Measurements from ENCODE around the gene MPHOSPH10. TPM values are rescaled to one million over a fixed set of nuclear protein-coding genes. Genes with fewer than 3 reads are reported as not detected.

The MPHOSPH10 gene
- total and polyA plus RNA-seq, 2 of the 13 experiments (the other 11 are each of a cell fraction or from before 2014, with no cell fraction given), result 37.8 to 137 TPM

GRCh38 chr2:71102981-71103681 lies 27.3 kb upstream of the MPHOSPH10 start:
- Histone ChIP-seq H3K4me3 (replicated peaks in 1 of 3; ENCODE audit: insufficient read depth in 1 of 3, low read depth in 2 of 3, low read length in 3 of 3) (no peak overlapping the region), H3K27ac (ENCODE audit: extremely low read length, insufficient read depth, low read length) (no peak overlapping the region), H3K4me2 (ENCODE audit: low read depth, low read length) (peak overlapping the region; percentile 8; the same call in 1 of the 2 replicates), H3K79me2 (ENCODE audit: insufficient read depth, low read length) (no peaks in the 10 kb centered on the region), H3K9me3 (ENCODE audit: low read length) (no peaks in the 10 kb centered on the region), H4K20me1 (ENCODE audit: insufficient read depth, low read length) (no peaks in the 10 kb centered on the region), H3K27me3 (ENCODE audit: control insufficient read depth in 1 of 2, insufficient read depth in 2 of 2, low read length in 2 of 2) (no peaks in the 10 kb centered on the region), H3K36me3 (replicated peaks in 1 of 2; ENCODE audit: control insufficient read depth in 1 of 2, insufficient read depth in 2 of 2, low read length in 2 of 2) (no peaks in the 10 kb centered on the region), H3K4me1 (ENCODE audit: insufficient read depth, low read length) (peaks cover 45% of the 10 kb centered on the region), H2AFZ (ENCODE audit: low read length) (no peak overlapping the region), H3K9ac (ENCODE audit: insufficient read depth, low read depth, low read length) (no peak overlapping the region)
- 11% methylated on average over 6 of the region's 6 CpGs for WGBS (ENCODE audit: low lambda C conversion rate)
- BruUV-seq (replicated peaks), result no TSS peak
- ATAC-seq, result no peak; the same call in 2 of the 3 replicates
- CTCF ChIA-PET (ENCODE audit: low intra/inter-chr PET ratio, low total read pairs), result no interaction called here
- POLR2A ChIA-PET, result interaction anchor here (1.4 to 3.6 kb wide), 2 partner anchors 28 to 35 kb away, joined by 5 to 25 read pairs; partner anchors contain the start of genes MCEE, MPHOSPH10 and NAGK
- TF ChIP-seq SP1 (IDR thresholded peaks at IDR 0.05) (no peak), SP1 (CRISPR knock-in tag; IDR thresholded peaks at IDR 0.05) (no peak), MAZ (IDR thresholded peaks at IDR 0.05; ENCODE audit: borderline replicate concordance, low read depth, low read length) (no peak), MAZ (CRISPR knock-in tag; IDR thresholded peaks at IDR 0.05; ENCODE audit: low read depth) (no peak), RAD51 (IDR thresholded peaks at IDR 0.05; ENCODE audit: borderline replicate concordance) (peak; percentile 28; the same call in 1 of the 2 replicates), USF2 (IDR thresholded peaks at IDR 0.05; ENCODE audit: low read depth, low read length) (peak; percentile 48; the same call in 1 of the 2 replicates), USF2 (CRISPR knock-in tag; IDR thresholded peaks at IDR 0.05; ENCODE audit: borderline replicate concordance) (no peak), NFIC (IDR thresholded peaks at IDR 0.05; ENCODE audit: low read length) (no peak), ZNF773 (CRISPR knock-in tag; IDR thresholded peaks at IDR 0.05; ENCODE audit: borderline replicate concordance) (no peak), ZHX2 (IDR thresholded peaks at IDR 0.05; ENCODE audit: low read depth) (no peak), ZHX2 (CRISPR knock-in tag; IDR thresholded peaks at IDR 0.05; ENCODE audit: borderline replicate concordance) (no peak), FOXK2 (IDR thresholded peaks at IDR 0.05) (no peak)
- intact Hi-C loops (cut with micrococcal nuclease; ENCODE audit: unreplicated experiment), result no loop called here
- in situ Hi-C loops (cut with HindIII; ENCODE audit: extremely low pct_ligation_motif_present, low pct_unique_long_range_greater_than_20kb), result loop anchor here (5.0 kb wide), 1 partner anchor 54 kb away; no protein-coding TSS in a partner anchor
- FAIRE-seq, result no peak
- DNase-seq (ENCODE audit: low spot score), result no peak
